K562 (cell line): Measurements from ENCODE around the gene RNF207. TPM values are rescaled to one million over a fixed set of nuclear protein-coding genes. Genes with fewer than 3 reads are reported as not detected.

Experiments
- ATAC-seq: fragments of 200-7000 bp; cut with Tn5 transposase; 3 replicates; pipeline ENCODE4 v1.9.1; 2020; ENCODE audit warnings: moderate library complexity
- BruUV-seq: library from RNA; stranded (reverse); fragments of 400-500 nt; replicated peaks from 2 replicates; lab custom pipeline; 2021; lab: Mats Ljungman, UMichigan
- CTCF ChIA-PET: fragments of 300-600 bp; formaldehyde crosslinking; extraction: SDS; loops from one replicate; lab custom pipeline; 2021; ENCODE audit warnings: low intra/inter-chr PET ratio; lab: Yijun Ruan, JAX
- POLR2A ChIA-PET: fragments of 300-600, 350-650 bp; sonication (Branson Sonifier 250); formaldehyde crosslinking; extraction: SDS; loops from one replicate; lab custom pipeline; 2021; ENCODE audit warnings: antibody characterized with exemption, inconsistent platforms; lab: Yijun Ruan, JAX
- DNase-seq, 4 experiments: peaks; one replicate each; pipeline versions ENCODE4 v3.0.0 to v3.0.0-alpha.2; 2011 to 2018; ENCODE audit warnings: low spot score in 3 of 4, mixed read lengths in 3 of 4; ENCODE audit errors: extremely low read depth in 1 of 4
- FAIRE-seq: peaks from 2 replicates; lab custom pipeline; 2011; peaks lifted over from hg19 to GRCh38; lab: Jason Lieb, UNC
- H2AFZ ChIP-seq: 2 replicates; pipeline ENCODE4 v1.6.0; 2011; ENCODE audit warnings: low read depth, low read length, control low read depth, inconsistent platforms
- H3K27ac ChIP-seq: fragments of 200-600 bp; 3 replicates; pipeline ENCODE4 v1.8.0; 2011; ENCODE audit warnings: low read depth, mild to moderate bottlenecking, control low read depth, inconsistent platforms, low read length, moderate library complexity, mixed read lengths; ENCODE audit errors: extremely low read depth
- H3K27me3 ChIP-seq, 2 experiments: fragments of 300-600 bp in 1 of 2; 2 replicates in 1 of 2; 3 replicates in 1 of 2; pipeline versions ENCODE4 v1.6.0 to v1.8.0; 2011; ENCODE audit warnings: inconsistent platforms in 2 of 2, low read length in 2 of 2, mild to moderate bottlenecking in 1 of 2, mixed read lengths in 1 of 2, moderate library complexity in 1 of 2; ENCODE audit not compliant: control insufficient read depth in 2 of 2, insufficient read depth in 2 of 2
- H3K36me3 ChIP-seq: fragments of 300-600 bp; 3 replicates; pipeline ENCODE4 v1.8.0; 2011; ENCODE audit warnings: mild to moderate bottlenecking, low read length, inconsistent platforms; ENCODE audit not compliant: control insufficient read depth, insufficient read depth
- H3K4me1 ChIP-seq, 2 experiments: fragments of 200-600 bp in 1 of 2; replicated peaks in 1 of 2; 2 replicates in 1 of 2; 3 replicates in 1 of 2; pipeline versions ENCODE4 v1.5.1 to v1.8.0; 2011; ENCODE audit warnings: inconsistent platforms in 2 of 2, low read length in 2 of 2, mild to moderate bottlenecking in 1 of 2, mixed read lengths in 1 of 2, moderate library complexity in 1 of 2; ENCODE audit not compliant: control insufficient read depth in 2 of 2, insufficient read depth in 2 of 2
- H3K4me2 ChIP-seq: 2 replicates; pipeline ENCODE4 v1.6.1; 2011; ENCODE audit warnings: low read length, control low read depth, inconsistent platforms, mixed read lengths; ENCODE audit not compliant: insufficient read depth
- H3K4me3 ChIP-seq: fragments of 200-600 bp; sonication (generic), shearing (Covaris generic); 2 replicates; pipeline ENCODE4 v1.5.1; 2016; ENCODE audit warnings: control low read depth, inconsistent platforms
- H3K79me2 ChIP-seq: fragments of 200-600 bp; 3 replicates; pipeline ENCODE4 v1.8.0; 2011; ENCODE audit warnings: low read length, inconsistent platforms; ENCODE audit not compliant: control insufficient read depth, insufficient read depth
- H3K9ac ChIP-seq, 2 experiments: 2 replicates each; pipeline versions ENCODE4 v1.6.0 to v1.6.1; 2011; ENCODE audit warnings: low read depth in 2 of 2, low read length in 2 of 2, control low read depth in 1 of 2, inconsistent platforms in 1 of 2, mild to moderate bottlenecking in 1 of 2, mixed read lengths in 1 of 2; ENCODE audit not compliant: insufficient read depth in 1 of 2
- H3K9me1 ChIP-seq: one replicate; pipeline ENCODE4 v1.6.0; 2011; ENCODE audit warnings: inconsistent platforms, mild to moderate bottlenecking, low read length, moderate library complexity; ENCODE audit not compliant: control insufficient read depth, insufficient read depth
- H3K9me3 ChIP-seq: replicated peaks from 2 replicates; pipeline ENCODE4 v1.5.1; 2011; ENCODE audit warnings: low read depth, low read length, inconsistent platforms; ENCODE audit not compliant: control insufficient read depth, insufficient read depth
- H4K20me1 ChIP-seq: replicated peaks from 2 replicates; pipeline ENCODE4 v1.6.1; 2011; ENCODE audit warnings: low read length, inconsistent platforms, mixed read lengths; ENCODE audit not compliant: control insufficient read depth, insufficient read depth
- CBFA2T2 ChIP-seq: fragments of 450-650 bp; conservative IDR thresholded peaks from 2 replicates; pipeline ENCODE4 v1.6.1; 2017; ENCODE audit warnings: mild to moderate bottlenecking
- ETV6 ChIP-seq, 3 experiments: fragments of 150-350 bp in 1 of 3; sonication (generic) in 1 of 3; formaldehyde crosslinking in 1 of 3; IDR thresholded peaks; 2 replicates each; pipeline versions ENCODE4 v1.6.1 to v1.8.0; 2014 to 2022; ENCODE audit warnings: borderline replicate concordance in 2 of 3, low read depth in 2 of 3, antibody characterized with exemption in 1 of 3, low read length in 1 of 3, mild to moderate bottlenecking in 1 of 3, missing genetic modification reagents in 1 of 3
- HNRNPK ChIP-seq: fragments of 200-400 bp; formaldehyde crosslinking; IDR thresholded peaks from one replicate; pipeline ENCODE4 v1.6.1; 2018; ENCODE audit warnings: mild to moderate bottlenecking, low read depth, low read length; ENCODE audit not compliant: poor library complexity, severe bottlenecking
- L3MBTL2 ChIP-seq: fragments of 450-650 bp; IDR thresholded peaks from 2 replicates; pipeline ENCODE4 v1.6.1; 2016; ENCODE audit warnings: mild to moderate bottlenecking, moderate library complexity
- NCOA1 ChIP-seq: fragments of 450-650 bp; IDR thresholded peaks from 2 replicates; pipeline ENCODE4 v1.6.1; 2016; ENCODE audit warnings: low read depth
- PHB ChIP-seq: fragments of 250-450 bp; sonication (Bioruptor Pico); IDR thresholded peaks from 2 replicates; pipeline ENCODE4 v1.5.0; 2021
- SNRNP70 ChIP-seq: fragments of 200-400 bp; formaldehyde crosslinking; optimal IDR thresholded peaks from 2 replicates; pipeline ENCODE3; 2017; ENCODE audit warnings: low read depth, low read length
- SRF ChIP-seq, 2 experiments: fragments of 250-450, 450-650 bp in 1 of 2; sonication (Bioruptor Pico) in 1 of 2; sonication (generic) in 1 of 2; formaldehyde crosslinking; IDR thresholded peaks; 2 replicates each; pipeline versions ENCODE4 v1.5.0 to v1.5.1; 2020 to 2022; ENCODE audit warnings: mild to moderate bottlenecking in 1 of 2, missing genetic modification reagents in 1 of 2
- ZKSCAN1 ChIP-seq: fragments of 150-350 bp; IDR thresholded peaks from 2 replicates; pipeline ENCODE4 v1.6.1; 2016; ENCODE audit warnings: low read depth, low read length
- ZNF507 ChIP-seq: conservative IDR thresholded peaks from 2 replicates; pipeline ENCODE4 v1.6.1; 2017; ENCODE audit warnings: missing genetic modification characterization, missing compliant biosample characterization
- ZNF830 ChIP-seq: fragments of 250-450 bp; sonication (Bioruptor Pico); IDR thresholded peaks from 2 replicates; pipeline ENCODE4 v1.5.0; 2021; ENCODE audit warnings: mild to moderate bottlenecking
- ZSCAN32 ChIP-seq: fragments of 450-650 bp; formaldehyde crosslinking; IDR thresholded peaks from 2 replicates; pipeline ENCODE4 v1.4.0; 2020; ENCODE audit warnings: mild to moderate bottlenecking, moderate library complexity
- WGBS: fragments of 100-300 bp; shearing (Covaris generic); methylation state at CpG from one replicate; pipeline ENCODE4 v1.1.6; 2016; ENCODE audit warnings: low coverage, mixed read lengths; ENCODE audit not compliant: insufficient coverage; ENCODE audit errors: missing lambda C conversion rate; 5-methylcytosine and 5-hydroxymethylcytosine counted together
- in situ Hi-C: fragments of 300-500 bp; cut with MboI; formaldehyde crosslinking; loops from 4 replicates; pipeline ENCODE4 v1.15.0; 2018; ENCODE audit warnings: inconsistent platforms, mixed read lengths
- intact Hi-C: fragments of 100-400 bp; cut with micrococcal nuclease; formaldehyde crosslinking; loops from 2 replicates; pipeline ENCODE4 v1.14.2; 2022
- polyA plus RNA-seq, 8 experiments: library from polyadenylated mRNA; depleted of rRNA in 4 of 8; stranded (reverse) in 5 of 8; unstranded in 3 of 8; fragments of >200 nt; fragmentation: Nextera tagmentation in 2 of 8; fragmentation: Illumina TruSeq in 1 of 8; extraction: Ambion mirVana in 2 of 8; extraction: Trizol in 1 of 8; gene quantifications; 2 replicates each; pipeline versions ENCODE4 v1.2.1 to v1.2.3, GENCODE V29; 2011 to 2014; ENCODE audit warnings: inconsistent platforms in 1 of 8, missing spikeins in 1 of 8
- total RNA-seq, 7 experiments: library from RNA; depleted of rRNA in 6 of 7; stranded (reverse); fragments of >200 nt in 6 of 7; fragmentation: Illumina TruSeq in 2 of 7; extraction: Trizol in 2 of 7; gene quantifications; 2 replicates each; pipeline versions ENCODE4 v1.2.1 to v1.2.3, GENCODE V29; 2011 to 2021; ENCODE audit warnings: low replicate concordance in 1 of 7
- TF ChIP-seq, protein P1 (sequence below): conservative IDR thresholded peaks from 2 replicates; pipeline ENCODE4 v1.6.1; 2011; ENCODE audit warnings: low read depth, mild to moderate bottlenecking, low read length; ENCODE audit not compliant: control insufficient read depth
- TF ChIP-seq, protein P2 (sequence below): fragments of 250-450 bp; sonication (Bioruptor Pico); IDR thresholded peaks from 2 replicates; pipeline ENCODE4 v1.8.0; 2022; ENCODE audit warnings: inconsistent platforms

The RNF207 gene
- total and polyA plus RNA-seq, 9 of the 15 experiments (the other 6 are each of a cell fraction or from before 2014, with no cell fraction given), result 2.7 to 30.6 (median 12.9) TPM

DNA sequence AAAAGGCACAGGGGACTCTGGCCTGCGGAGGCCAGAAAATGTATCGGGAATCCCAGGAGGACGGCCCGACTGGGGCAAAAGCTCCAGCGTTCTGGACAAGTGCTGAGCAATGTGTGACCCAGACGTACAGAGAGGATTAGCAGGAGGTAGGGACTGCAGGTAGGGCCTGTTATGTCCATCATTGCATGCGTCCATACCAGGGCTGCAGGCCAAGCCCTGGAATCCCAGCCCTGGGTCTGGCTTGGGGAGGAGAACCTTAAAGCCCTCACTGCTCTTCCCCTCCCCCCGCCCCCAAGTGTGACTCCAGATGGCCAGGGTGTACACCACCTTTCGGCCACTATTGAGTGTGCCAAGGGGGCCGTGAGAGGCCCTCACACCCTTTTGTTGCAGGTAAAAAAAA is 2.0 kb downstream of the RNF207 start:
- in situ Hi-C loops (no loop called here), intact Hi-C loops (no loop called here)
- Histone ChIP-seq H3K4me2 (peak overlapping the region; percentile 71), H3K9ac (peak overlapping the region; percentile 68 to 95), H4K20me1 (no peaks in the 10 kb centered on the region), H3K27me3 (no peaks in the 10 kb centered on the region), H3K36me3 (peaks cover 44% of the 10 kb centered on the region; the same call in 2 of the 3 replicates), H3K27ac (peak overlapping the region; percentile 75; the same call in 2 of the 3 replicates), H3K79me2 (peaks cover 56% of the 10 kb centered on the region), H2AFZ (peak overlapping the region; percentile 86; the same call in 1 of the 2 replicates), H3K9me1 (peaks cover 4% of the 10 kb centered on the region), H3K9me3 (no peaks in the 10 kb centered on the region), H3K4me1 (peaks cover 14 to 84% of the 10 kb centered on the region in 2 experiments; a peak in 4 of 5 replicates), H3K4me3 (peak overlapping the region; percentile 41)
- POLR2A ChIA-PET, result interaction anchor here (0.7 to 1.7 kb wide), 4 partner anchors 13 to 32 kb away, joined by 3 to 7 read pairs (median 4); no protein-coding TSS in a partner anchor
- TF ChIP-seq SNRNP70 (no peak), NCOA1 (no peak), ZSCAN32 (CRISPR knock-in tag) (no peak), ZKSCAN1 (no peak), CBFA2T2 (no peak), SRF (CRISPR knock-in tag; IDR thresholded peaks at IDR 0.05) (no peak), ETV6 (IDR thresholded peaks at IDR 0.05; ENCODE audit: borderline replicate concordance in 1 of 2, low read depth in 2 of 2, low read length in 1 of 2) (no peak), ETV6 (CRISPR knock-in tag; IDR thresholded peaks at IDR 0.05; ENCODE audit: borderline replicate concordance) (no peak), ZNF507 (no peak), ZNF830 (CRISPR knock-in tag) (no peak), HNRNPK (no peak), PHB (CRISPR knock-in tag) (no peak), L3MBTL2 (no peak)
- TF ChIP-seq, protein P1, sequence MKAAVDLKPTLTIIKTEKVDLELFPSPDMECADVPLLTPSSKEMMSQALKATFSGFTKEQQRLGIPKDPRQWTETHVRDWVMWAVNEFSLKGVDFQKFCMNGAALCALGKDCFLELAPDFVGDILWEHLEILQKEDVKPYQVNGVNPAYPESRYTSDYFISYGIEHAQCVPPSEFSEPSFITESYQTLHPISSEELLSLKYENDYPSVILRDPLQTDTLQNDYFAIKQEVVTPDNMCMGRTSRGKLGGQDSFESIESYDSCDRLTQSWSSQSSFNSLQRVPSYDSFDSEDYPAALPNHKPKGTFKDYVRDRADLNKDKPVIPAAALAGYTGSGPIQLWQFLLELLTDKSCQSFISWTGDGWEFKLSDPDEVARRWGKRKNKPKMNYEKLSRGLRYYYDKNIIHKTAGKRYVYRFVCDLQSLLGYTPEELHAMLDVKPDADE, result no peak
- TF ChIP-seq, protein P2, sequence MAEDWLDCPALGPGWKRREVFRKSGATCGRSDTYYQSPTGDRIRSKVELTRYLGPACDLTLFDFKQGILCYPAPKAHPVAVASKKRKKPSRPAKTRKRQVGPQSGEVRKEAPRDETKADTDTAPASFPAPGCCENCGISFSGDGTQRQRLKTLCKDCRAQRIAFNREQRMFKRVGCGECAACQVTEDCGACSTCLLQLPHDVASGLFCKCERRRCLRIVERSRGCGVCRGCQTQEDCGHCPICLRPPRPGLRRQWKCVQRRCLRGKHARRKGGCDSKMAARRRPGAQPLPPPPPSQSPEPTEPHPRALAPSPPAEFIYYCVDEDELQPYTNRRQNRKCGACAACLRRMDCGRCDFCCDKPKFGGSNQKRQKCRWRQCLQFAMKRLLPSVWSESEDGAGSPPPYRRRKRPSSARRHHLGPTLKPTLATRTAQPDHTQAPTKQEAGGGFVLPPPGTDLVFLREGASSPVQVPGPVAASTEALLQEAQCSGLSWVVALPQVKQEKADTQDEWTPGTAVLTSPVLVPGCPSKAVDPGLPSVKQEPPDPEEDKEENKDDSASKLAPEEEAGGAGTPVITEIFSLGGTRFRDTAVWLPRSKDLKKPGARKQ (CRISPR knock-in tag), result no peak
- DNase-seq (peak in 1 of 4 experiments; percentile 51), ATAC-seq (no peak), FAIRE-seq (peak; percentile 42)
- CTCF ChIA-PET, result interaction anchor here (0.7 kb wide), 1 partner anchor 14 kb away, joined by 3 read pairs; no protein-coding TSS in a partner anchor
- BruUV-seq, result TSS peak; percentile 42
- WGBS, result 58% methylated on average over 10 of the region's 10 CpGs
